Chondrocyte (in vitro differentiated cells): ENCODE data around the gene ABCD3. TPM values are rescaled to one million over a fixed set of nuclear protein-coding genes. Genes with fewer than 3 reads are reported as not detected.

Source experiments
- DNase-seq: peaks from one replicate; pipeline ENCODE4 v3.0.0; 2021; ENCODE audit warnings: mixed read lengths, low spot score
- H3K27ac Mint-ChIP-seq: one replicate; pipeline ENCODE4 v1.8.0; 2021; ENCODE audit warnings: mild to moderate bottlenecking, moderate library complexity, mixed read lengths; ENCODE audit not compliant: unreplicated experiment
- H3K27me3 Mint-ChIP-seq: 2 replicates; pipeline ENCODE4 v1.8.0; 2021; ENCODE audit warnings: low read depth, mixed read lengths
- H3K36me3 Mint-ChIP-seq: 2 replicates; pipeline ENCODE4 v1.8.0; 2021; ENCODE audit warnings: low read depth, mixed read lengths
- H3K4me1 Mint-ChIP-seq: 2 replicates; pipeline ENCODE4 v1.8.0; 2021; ENCODE audit warnings: low read depth, mild to moderate bottlenecking, mixed read lengths
- H3K4me3 Mint-ChIP-seq: one replicate; pipeline ENCODE4 v1.8.0; 2021; ENCODE audit warnings: mild to moderate bottlenecking, moderate library complexity, mixed read lengths; ENCODE audit not compliant: unreplicated experiment
- H3K9me3 Mint-ChIP-seq: 2 replicates; pipeline ENCODE4 v1.8.0; 2021; ENCODE audit warnings: low read depth, mixed read lengths
- total RNA-seq: library from RNA; stranded (reverse); gene quantifications from 3 replicates; pipeline ENCODE4 v1.2.1, GENCODE V29; 2021
- TF ChIP-seq, protein P1 (sequence below): fragments of 200-600 bp; sonication (generic); IDR thresholded peaks from 2 replicates; pipeline ENCODE4 v1.5.0; 2021; ENCODE audit warnings: antibody characterized with exemption, mild to moderate bottlenecking, moderate library complexity

ABCD3 gene
- total RNA-seq, 1 donor from 2014 or later = 36.1 TPM

DNA sequence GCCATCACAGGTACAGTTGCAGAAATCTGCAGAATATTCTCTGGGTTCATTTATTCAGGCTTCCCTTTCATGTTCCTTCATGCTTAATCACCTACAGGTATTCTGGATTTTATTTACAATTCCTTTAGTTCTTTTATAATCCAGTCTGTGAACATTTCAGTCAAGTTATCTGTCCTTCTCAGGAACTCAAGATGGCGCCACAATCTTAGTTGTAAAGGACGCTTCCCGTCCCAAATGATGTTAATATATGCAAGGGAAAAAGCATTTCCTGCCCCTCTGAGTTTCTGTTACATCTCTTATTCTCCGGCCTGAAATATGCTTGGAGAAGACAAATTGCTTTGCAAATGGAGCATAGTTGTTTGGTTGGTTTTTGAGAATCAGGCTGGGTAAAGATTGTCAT lies 104.1 kb downstream of the ABCD3 start:
- Mint-ChIP-seq H3K4me1 (peaks cover 9% of the 10 kb centered on the region), H3K4me3 (no peak overlapping the region), H3K9me3 (no peaks in the 10 kb centered on the region), H3K27me3 (no peaks in the 10 kb centered on the region), H3K27ac (no peak overlapping the region), H3K36me3 (no peaks in the 10 kb centered on the region)
- TF ChIP-seq, protein P1, sequence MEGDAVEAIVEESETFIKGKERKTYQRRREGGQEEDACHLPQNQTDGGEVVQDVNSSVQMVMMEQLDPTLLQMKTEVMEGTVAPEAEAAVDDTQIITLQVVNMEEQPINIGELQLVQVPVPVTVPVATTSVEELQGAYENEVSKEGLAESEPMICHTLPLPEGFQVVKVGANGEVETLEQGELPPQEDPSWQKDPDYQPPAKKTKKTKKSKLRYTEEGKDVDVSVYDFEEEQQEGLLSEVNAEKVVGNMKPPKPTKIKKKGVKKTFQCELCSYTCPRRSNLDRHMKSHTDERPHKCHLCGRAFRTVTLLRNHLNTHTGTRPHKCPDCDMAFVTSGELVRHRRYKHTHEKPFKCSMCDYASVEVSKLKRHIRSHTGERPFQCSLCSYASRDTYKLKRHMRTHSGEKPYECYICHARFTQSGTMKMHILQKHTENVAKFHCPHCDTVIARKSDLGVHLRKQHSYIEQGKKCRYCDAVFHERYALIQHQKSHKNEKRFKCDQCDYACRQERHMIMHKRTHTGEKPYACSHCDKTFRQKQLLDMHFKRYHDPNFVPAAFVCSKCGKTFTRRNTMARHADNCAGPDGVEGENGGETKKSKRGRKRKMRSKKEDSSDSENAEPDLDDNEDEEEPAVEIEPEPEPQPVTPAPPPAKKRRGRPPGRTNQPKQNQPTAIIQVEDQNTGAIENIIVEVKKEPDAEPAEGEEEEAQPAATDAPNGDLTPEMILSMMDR = peak; percentile 88
- DNase-seq = no peak

DNA sequence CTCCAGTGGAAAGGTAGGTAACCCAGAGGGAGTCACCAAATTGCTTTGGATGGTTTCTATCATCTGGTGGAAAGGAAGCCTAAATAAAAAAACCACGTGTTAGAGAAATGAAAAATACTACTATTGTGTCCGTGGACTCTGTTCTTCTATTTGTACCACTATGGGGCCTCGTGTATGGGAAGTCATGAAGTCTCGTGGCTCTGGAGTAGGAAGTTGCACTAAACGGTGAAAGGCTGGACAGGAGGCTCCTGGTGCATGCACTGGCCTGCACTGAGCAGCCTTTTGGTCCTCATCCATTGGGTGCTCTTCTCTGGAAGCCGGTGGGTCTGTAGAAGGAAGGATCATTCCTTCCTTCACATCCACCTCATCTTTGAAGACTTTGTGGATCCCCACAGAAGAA lies 106.3 kb downstream of the ABCD3 start:
- Mint-ChIP-seq H3K4me1 (peaks cover 14% of the 10 kb centered on the region), H3K36me3 (no peaks in the 10 kb centered on the region), H3K9me3 (no peaks in the 10 kb centered on the region), H3K27me3 (no peaks in the 10 kb centered on the region), H3K27ac (no peak overlapping the region), H3K4me3 (no peak overlapping the region)
- DNase-seq = no peak
- TF ChIP-seq, protein P1 = no peak

DNA sequence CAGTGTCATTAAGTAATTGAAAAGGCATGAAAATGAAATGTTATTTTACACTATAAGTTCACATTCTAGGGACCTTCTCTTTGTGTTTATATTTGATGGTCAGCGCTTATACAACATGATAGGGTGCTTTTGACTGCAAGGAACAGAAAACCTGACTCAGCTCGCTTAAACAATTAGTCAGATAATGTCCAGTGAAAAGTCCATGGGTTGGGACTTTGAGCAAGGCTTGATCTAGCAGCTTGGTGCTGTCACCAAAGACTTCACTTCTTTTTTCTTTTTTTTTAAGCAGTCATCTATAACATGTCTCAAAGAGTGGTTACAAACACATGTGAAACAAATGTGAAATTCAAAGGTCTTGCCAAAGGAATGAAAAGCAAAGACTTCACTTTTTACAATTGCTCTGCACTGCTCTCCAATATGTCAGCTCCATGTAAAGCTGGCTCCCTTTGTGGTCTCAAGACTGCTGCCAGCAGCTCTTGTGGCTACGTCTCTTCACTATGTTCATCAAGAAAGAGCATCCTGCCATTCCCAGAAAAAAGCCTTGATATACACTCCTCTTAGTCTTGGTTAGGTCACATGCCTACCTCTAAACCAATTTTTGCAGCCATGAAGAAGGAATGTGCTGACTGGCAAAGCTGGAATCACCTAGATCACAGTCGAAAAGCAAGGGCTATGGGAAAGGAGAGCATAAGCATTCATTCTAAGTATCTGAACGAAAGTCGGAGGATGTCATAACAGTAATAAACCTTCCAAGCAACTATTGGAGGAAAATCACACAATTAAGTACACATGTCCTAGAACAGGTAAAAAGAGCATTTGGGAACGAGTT lies 108.2 kb downstream of the ABCD3 start:
- no peaks in the 10 kb centered on the region for H3K27me3 Mint-ChIP-seq
- no peak overlapping the region for H3K27ac Mint-ChIP-seq

DNA sequence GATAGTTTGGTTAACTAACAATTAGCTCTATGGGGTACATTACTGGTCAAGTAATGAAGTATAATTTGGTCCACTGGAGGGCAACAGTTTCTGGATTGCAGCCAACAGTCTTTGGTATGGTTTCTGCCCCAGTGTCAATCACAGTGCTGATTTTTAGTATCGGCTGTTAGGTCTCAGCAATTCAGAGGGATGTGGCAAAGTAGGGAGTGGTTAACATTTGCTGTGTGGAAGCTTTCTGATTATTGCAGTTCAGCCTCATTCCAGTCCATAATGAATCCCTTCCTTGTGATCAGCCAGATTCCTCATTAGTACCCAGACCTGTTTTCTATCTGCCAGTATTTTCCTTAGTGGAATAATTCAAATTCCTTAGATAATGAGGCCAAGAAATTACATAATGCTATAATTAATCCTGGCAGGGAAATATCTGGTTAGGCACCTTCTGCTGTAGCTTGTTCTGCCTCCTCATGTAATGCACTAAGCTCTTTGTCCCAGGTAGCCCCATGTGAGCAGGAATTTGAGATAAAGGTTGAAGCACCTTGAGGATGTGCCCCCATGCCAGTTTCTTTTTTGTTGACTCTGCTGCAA lies 109.3 kb downstream of the ABCD3 start:
- peaks cover 10% of the 10 kb centered on the region for H3K36me3 Mint-ChIP-seq
- H3K9me3 Mint-ChIP-seq = no peaks in the 10 kb centered on the region
- DNase-seq = no peak
- H3K4me3 Mint-ChIP-seq = no peak overlapping the region
- H3K27ac Mint-ChIP-seq = no peak overlapping the region
- H3K4me1 Mint-ChIP-seq = peaks cover 6% of the 10 kb centered on the region
- TF ChIP-seq, protein P1 = peak; percentile 56
- no peaks in the 10 kb centered on the region for H3K27me3 Mint-ChIP-seq

More for the DNA sequence above, 108.2 kb downstream of the ABCD3 start:
- no peaks in the 10 kb centered on the region for H3K9me3 Mint-ChIP-seq
- no peak overlapping the region for H3K4me3 Mint-ChIP-seq
- H3K4me1 Mint-ChIP-seq = peaks cover 14% of the 10 kb centered on the region
- H3K36me3 Mint-ChIP-seq = peaks cover 10% of the 10 kb centered on the region
- no peak for DNase-seq
- TF ChIP-seq, protein P1 = no peak

DNA sequence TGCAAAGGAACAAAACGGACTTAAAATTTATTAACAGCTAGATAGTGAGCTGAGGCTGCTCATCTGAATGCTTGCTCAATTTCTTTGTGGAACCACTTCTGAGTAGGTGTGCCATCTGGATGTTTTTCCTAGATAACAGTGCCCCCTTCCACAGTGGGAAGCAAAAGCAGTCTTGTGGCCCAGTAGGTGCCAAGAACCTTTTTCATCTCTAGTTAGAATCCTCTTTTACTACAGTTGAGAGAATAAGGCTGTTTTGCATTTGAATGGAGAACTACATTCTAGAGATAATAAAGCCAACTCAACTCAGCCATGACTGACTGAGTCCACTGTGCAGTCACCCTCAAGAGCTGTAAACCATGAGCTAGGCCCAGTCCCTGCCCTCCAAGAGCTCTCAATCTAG lies 110.1 kb downstream of the ABCD3 start:
- Mint-ChIP-seq H3K4me1 (peaks cover 6% of the 10 kb centered on the region), H3K27me3 (no peaks in the 10 kb centered on the region), H3K4me3 (no peak overlapping the region), H3K27ac (no peak overlapping the region), H3K36me3 (peaks cover 15% of the 10 kb centered on the region), H3K9me3 (no peaks in the 10 kb centered on the region)
- DNase-seq = no peak
- TF ChIP-seq, protein P1 = no peak
